Activated CD4-positive, alpha-beta T cell treated with anti-CD3 and anti-CD28 coated beads for 48 hours (primary cell): ENCODE measurements around the gene CSK.

Experiments
- DNase-seq: peaks from one replicate; pipeline ENCODE4 v3.0.0-alpha.2; 2020

CSK gene

DNA sequence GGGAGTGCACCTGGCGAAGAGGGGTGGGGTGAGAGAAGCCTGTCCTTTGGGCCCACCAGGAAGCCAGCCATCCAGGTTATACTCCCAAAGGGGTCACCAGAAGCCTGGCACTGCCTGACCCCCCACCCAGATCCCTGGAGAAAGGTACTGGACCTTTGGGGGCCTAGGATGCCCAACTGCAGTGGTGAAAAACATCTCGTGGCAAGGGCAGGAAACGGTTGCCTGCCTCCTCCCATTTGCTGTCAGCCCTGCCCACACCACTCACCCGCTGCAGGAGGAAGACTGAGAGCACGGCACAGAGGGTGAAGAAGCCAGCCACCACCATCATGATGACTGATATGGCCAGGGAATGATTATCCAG, 63.3 kb downstream of the CSK start:
- peak; percentile 67 for DNase-seq

DNA sequence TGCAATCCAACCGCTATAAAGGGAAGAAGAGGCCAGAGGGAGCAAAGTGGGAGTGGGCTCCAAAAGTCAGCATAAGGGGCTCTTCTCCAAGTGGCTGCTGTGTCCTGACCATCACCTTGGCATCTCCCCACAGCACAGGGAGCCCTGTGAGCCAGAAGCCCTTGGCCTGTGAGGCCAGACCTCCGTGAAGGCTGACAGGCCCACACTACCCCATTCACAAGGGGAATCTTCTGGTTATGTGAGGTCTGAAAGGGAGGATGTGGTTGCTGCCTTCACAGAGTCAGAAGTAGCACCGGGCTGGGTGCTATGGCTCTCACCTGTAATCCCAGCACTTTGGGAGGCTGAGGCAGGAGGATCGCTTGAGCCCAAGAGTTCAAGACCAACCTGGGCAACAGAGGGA, 63.7 kb downstream of the CSK start:
- DNase-seq = peak; percentile 19

DNA sequence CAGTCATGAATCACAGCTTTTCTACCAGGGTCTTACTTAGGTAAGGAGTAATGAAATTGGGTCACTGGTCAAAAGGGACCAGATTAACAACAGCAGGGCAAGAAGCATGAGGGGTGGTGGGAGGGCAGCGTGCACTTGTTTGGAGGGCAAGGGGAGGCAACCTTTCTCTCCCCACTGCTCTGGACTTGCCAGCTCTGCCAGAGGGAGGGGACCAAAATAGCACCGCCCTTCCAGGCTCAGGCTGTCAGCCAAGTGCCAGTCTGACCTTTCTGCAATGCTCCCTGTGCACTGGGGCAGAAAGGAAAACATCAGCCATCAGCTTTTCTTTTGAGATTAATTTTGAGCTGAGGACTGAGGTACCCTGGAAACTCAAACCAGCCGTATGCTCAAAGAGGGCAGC, 65.6 kb downstream of the CSK start:
- DNase-seq = no peak

DNA sequence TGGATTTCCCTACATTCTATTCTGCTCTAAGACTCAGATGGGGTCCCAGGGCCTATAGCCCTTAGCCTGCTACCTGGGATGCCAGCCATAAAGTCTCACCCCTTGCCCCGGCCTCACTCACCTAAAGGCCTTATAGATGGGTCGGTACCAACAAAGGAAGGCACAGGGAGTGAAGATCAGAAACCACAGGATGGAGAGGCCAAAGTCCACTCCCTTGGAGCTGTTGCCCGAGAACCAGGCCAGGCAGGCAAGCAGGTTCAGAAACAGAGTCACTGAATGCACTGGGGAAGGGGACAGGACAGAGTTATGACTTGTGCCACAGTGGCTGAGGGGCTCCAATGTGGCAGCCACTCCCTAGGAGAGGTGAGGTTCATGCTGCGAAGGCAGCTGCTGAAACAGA, 68.5 kb downstream of the CSK start:
- DNase-seq = no peak

DNA sequence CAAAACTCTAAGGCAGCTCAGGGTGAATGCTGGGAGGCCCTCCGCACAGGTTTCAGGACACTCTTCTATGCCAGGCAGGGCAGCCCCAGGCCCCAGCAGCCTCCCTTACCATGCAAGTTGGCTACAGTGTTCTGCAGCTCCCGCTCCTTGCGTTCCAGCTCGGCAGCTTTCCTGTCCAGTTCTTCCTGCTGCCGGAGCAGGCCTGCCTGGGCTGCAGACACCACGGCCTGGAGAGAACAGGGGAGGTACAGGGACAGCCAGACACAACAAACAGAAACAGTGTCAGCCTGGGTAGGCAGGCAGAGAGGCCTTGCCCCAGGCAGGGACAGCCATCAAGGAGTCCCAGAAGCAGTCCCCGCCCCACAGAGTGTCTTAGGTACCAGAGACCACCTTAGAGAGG, 70.1 kb downstream of the CSK start:
- DNase-seq = no peak
